CD4-positive, alpha-beta T cell treated with Interleukin-15 for 1 hour (primary cell): ENCODE measurements around the gene COL15A1.
"Not testable (repeated sequence)": the region's sequence is repeated elsewhere in the genome, so short reads cannot be mapped to it uniquely, and the experiment has no call there.

Source experiments
- DNase-seq: peaks from one replicate; pipeline ENCODE4 v3.0.0-alpha.2; 2020

The COL15A1 gene

GRCh38 chr9:98995971-98996504 lies 52.3 kb downstream of the COL15A1 start:
- no peak for DNase-seq

- DNase-seq: no peak
Measured at GRCh38 chr9:98997604-98998003, 53.9 kb downstream of the COL15A1 start.

GRCh38 chr9:98998441-98999151 lies 54.9 kb downstream of the COL15A1 start:
- peak; percentile 41 for DNase-seq

DNA sequence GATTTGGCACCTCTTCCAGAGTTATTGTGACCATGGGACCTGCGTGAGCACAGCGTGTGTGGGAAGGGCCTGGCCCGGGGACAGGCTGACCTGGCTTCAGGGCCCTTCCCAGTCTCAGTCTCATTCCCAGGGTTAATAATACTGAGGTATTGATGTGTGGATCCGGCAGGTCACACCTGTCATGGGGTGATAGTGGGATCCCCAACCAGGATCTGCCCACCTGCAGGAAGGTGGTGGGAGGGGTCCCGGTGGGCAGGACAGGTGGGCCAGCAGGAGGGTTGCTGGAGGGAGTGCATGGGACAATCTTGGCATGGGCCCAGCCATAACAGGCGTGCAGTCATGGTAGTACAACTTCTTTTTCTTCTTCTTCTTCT lies 55.4 kb downstream of the COL15A1 start:
- no peak for DNase-seq

DNA sequence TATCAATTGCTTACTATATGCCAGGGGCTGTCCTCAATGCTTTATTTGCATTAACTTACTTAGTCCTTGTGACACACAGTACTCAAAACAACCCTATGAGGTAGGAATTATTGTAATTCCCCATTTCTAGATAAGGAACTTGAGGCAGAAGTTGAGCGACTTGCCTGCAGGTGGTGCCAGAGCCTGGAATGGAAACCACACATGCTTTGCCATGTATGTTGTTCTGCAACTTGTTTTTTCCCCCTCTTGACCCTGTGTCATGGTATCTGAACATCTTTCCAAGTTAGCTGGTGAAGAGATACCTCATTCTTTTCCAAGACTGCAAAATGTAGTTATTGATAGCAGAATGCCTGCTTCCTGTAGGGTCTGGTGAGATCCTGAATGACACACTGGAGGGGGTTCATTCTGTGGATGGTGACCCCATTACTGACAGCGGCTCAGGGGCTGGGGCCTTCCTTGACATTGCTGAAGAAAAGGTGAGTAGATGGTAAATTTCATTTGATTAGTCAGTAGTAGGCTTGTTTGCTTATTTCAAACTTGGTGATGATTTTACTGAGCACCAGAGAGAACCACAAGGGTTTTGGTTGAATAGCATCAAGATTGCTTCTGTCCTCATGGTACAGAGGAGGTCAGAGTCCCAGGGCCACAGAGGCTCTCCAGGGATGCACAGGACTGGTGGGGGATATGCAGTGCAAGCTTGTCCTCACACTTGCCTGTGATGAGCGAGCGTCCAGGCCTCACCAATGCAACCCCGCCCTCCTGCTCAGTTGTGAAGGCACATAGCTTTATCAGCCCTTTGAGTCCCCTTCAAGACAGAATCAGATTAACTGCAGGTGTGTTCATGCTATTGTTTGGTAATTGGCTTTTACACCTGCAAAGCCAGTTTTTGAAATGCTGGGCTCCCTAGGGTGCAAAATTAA lies 57.0 kb downstream of the COL15A1 start:
- peak; percentile 66 for DNase-seq

GRCh38 chr9:99001892-99002291 lies 58.2 kb downstream of the COL15A1 start:
- no peak for DNase-seq

GRCh38 chr9:99002706-99003105 lies 59.0 kb downstream of the COL15A1 start:
- no peak for DNase-seq

DNA sequence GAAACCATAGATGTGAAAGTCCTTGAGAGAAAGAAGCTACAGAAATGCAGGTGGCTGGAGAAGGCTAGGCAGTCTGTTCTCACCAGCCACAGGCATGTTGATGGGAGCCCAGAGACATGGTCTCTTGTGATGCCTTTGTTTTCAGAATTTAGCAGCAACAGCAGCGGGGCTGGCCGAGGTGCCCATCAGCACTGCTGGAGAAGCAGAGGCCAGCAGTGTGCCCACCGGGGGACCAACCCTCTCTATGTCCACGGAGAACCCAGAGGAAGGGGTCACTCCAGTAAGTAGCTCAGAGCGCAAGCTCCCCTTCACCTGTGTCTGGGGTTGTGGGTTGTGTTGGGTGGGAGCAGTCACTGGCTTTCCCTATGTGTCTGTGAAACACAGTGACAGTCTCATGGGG lies 59.6 kb downstream of the COL15A1 start:
- no peak for DNase-seq

GRCh38 chr9:99004115-99004514 lies 60.4 kb downstream of the COL15A1 start:
- DNase-seq: no peak

GRCh38 chr9:99004717-99005460 lies 61.2 kb downstream of the COL15A1 start:
- no peak for DNase-seq

GRCh38 chr9:99005651-99006050 lies 61.9 kb downstream of the COL15A1 start:
- no peak for DNase-seq

DNA sequence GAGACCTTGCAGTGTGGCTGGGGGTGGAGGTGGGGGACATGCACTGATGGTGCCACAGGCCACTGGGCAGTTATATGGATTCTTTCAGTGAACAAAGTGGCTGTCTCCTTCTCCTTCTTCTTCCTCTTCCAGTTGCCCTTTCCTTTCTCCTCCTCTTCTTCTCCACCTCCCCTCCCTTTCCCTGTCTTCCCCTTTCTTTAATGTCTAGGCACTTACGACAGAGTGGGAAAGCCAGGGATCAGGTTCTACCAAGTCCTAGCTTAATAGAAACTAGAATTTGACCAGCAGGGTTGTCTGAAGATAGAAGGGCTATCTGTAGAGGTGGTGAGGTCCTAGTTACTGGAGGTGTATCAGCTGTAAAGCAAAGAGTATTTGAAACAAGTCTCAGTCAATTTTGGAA lies 62.8 kb downstream of the COL15A1 start:
- DNase-seq: no peak

GRCh38 chr9:99006979-99007378 lies 63.3 kb downstream of the COL15A1 start:
- no peak for DNase-seq

DNA sequence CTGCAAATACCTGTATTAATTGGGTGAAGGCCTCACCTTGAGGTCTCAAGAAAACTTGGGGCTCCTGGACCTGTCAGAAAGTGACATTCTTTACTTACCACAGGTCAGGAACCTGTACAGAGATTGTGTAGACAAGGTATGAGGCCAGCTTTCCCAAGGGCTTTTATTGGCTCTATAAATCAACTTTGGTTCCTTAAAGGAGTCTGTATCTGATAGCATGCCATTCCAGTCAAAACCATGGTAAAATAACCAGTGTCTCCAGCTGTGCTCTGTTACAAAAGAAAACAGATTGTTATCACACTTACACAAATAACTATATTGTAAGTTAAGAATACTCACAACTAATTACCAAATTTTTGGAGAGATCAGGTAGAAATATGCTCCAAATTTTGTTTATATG lies 64.5 kb downstream of the COL15A1 start:
- no peak for DNase-seq

DNA sequence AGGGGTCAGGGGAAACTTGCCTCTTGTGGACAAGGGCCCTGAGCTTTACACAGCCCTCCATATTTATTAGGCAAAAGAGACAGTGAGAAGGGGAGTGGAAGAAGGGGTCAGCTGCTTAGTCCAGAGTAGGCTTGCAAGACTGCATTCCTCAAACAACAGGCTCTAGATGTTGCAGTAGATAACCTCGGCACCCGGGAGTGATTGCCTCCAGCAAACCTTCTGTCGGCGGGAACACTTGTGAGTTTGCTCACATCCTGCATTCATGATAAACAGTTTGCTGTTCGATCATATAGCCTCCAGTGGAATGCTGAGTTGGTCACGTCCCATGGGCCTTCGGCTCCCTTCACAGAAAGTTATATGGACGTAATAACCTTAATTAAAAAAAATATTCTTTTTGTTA lies 66.7 kb downstream of the COL15A1 start:
- DNase-seq: not testable (repeated sequence)

DNA sequence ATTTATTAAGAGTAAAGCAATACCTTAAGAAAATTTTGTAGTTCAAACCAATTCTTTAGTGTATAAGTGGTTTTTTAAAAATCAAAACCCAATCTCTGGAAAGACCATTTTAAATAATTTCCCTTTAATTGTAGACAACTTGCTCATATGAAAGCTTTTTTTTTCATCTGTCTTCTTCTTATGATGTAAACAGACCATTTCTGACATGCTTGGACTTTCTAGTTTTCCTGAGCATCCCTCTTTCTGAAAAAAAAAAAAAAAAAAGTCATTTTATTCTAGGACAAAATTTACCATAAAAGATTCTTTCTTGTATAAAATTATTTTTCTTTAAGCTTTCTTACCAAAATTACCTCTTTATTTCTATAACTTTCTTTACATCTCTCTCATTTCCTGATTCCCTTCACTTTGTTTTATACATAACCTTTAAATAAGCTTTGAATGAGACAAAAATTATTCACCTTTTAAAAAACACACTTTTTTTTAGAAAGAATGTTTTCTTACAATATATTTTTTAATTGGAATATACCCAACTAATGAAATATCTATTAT lies 67.5 kb downstream of the COL15A1 start:
- DNase-seq: no peak

DNA sequence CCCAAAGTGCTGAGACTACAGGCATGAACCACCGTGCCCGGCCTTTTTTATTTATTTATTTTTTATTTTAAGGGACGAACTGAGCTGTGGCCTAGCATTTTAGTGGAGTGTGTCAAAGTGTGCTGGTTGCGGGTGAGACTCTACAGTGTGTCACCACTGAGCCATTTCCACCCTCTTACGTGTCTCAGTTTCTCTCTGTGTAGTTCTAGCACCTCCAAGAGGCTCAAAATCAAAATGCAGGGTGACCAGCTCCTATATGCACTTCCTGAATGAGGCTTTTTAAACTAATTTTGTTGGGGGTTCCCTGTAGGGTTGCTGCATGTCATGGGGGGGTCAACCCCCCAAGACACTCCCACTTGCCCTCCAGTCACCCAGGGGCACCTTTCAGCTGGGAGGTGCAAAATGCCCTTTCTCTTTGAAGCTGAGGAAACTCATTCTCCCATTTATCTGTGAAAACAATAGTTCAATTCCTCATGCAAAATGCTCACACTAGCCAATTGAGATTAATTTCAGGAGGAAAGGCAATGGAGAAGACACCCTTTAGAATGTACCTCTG lies 69.3 kb downstream of the COL15A1 start:
- no peak for DNase-seq

GRCh38 chr9:99013550-99013949 lies 69.8 kb downstream of the COL15A1 start:
- DNase-seq: no peak

DNA sequence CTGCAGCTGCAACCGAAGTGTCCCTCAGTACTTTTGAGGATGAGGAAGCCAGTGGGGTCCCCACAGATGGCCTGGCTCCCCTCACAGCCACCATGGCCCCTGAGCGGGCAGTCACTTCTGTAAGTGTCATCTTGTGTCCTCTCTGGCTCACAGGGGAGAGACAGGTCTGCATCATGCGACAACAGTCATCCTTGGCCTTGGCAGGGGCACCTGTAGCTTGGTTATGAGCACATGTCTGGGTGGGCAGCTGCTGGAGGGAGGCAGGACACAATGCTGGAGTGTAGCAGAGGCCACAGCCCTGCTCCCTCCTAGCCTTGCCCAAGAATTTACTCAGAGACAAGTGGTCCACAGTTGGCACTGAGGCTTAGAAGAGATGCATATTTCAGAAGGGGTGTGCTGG lies 71.7 kb downstream of the COL15A1 start:
- no peak for DNase-seq

DNA sequence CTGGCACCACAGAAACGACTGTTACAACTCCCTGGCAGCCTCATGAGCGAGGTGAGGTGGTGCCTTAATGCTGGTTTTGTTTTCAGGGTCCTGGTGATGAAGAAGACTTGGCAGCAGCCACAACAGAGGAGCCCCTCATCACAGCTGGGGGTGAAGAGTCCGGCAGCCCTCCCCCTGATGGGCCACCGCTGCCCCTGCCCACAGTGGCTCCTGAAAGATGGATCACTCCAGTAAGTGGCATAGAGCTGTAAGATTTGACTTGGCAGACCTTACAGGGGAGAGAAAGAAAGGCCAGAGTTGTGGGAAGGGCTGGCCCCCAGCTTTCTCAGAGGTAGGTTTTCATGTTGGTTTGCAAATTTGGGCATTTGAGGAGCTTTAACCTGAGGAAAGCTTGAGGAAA lies 72.2 kb downstream of the COL15A1 start:
- no peak for DNase-seq

DNA sequence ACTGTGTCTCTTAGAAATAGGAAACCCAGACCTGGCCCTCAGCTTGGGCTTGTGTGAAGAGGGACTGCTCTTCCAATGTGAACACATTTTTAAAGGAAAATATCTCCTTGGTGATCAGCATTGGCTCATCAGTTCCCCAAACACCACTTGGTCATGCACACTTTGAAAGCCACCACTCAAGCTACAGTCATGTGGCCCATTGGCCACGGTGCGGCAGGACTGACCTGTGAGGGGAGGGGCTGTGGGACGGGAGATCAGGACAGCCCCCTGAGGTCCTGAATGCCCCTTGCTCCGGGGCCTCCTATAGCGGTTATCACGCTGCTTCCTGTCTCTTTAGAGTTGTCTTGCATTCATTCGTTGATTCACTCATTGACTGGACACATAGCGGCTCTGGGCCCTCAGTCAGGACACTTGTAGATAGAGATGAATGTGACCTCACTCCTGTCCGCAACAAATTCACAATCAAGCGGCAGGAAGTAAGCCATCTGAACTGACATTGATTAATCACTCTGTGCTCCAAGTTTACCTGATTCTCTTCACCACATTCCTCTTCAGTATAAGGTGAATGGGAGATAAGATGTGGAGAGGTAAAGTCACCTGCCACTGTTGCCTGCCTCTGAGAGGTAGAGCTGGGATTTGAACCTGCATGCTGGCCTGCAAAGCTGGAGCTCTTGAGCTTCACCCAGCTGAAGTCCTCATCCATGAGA lies 73.1 kb downstream of the COL15A1 start:
- no peak for DNase-seq

- no peak for DNase-seq
Measured at GRCh38 chr9:99018653-99019052, 74.9 kb downstream of the COL15A1 start.
